ENCODE results near the gene TRIM9. TPM values are rescaled to one million over a fixed set of nuclear protein-coding genes. Genes with fewer than 3 reads are reported as not detected.
A peak's percentile ranks its signal among the peaks of the same experiment; 100 is the strongest.

TRIM9 gene
- total and polyA plus RNA-seq, 2 experiments from 2014 or later = 4.4 to 6.2 TPM

GRCh38 chr14:50961605-50962221 lies 133.2 kb downstream of the TRIM9 start:
- no peak overlapping the region for H3K4me2 ChIP-seq
- no peak for ATAC-seq

More at GRCh38 chr14:50961605-50962221, 133.2 kb downstream of the TRIM9 start:
- no peaks in the 10 kb centered on the region for H3K36me3 ChIP-seq (ENCODE audit: insufficient read depth)
- peaks cover 3% of the 10 kb centered on the region; the same call in 1 of the 2 replicates for H3K9me2 ChIP-seq (ENCODE audit: insufficient read depth)
- H3K4me3 Mint-ChIP-seq = no peak overlapping the region
- no peak for DNase-seq (ENCODE audit: low spot score)
- H3K36me3 Mint-ChIP-seq (ENCODE audit: low read depth) = no peaks in the 10 kb centered on the region
- no peaks in the 10 kb centered on the region for H3K4me1 Mint-ChIP-seq
- H3K79me2 ChIP-seq (replicated peaks; ENCODE audit: insufficient read depth) = no peaks in the 10 kb centered on the region
- no peak overlapping the region for H3K4me3 ChIP-seq
- no peak overlapping the region for H3K27ac Mint-ChIP-seq
- H4K20me1 ChIP-seq (replicated peaks; ENCODE audit: insufficient read depth) = no peaks in the 10 kb centered on the region
- TF ChIP-seq ZNF114 (CRISPR knock-in tag; IDR thresholded peaks at IDR 0.05) (no peak), POLR2AphosphoS5 (IDR thresholded peaks at IDR 0.05; ENCODE audit: low read depth) (no peak), CREB1 (CRISPR knock-in tag; IDR thresholded peaks at IDR 0.05; ENCODE audit: low read depth) (no peak), JUNB (IDR thresholded peaks at IDR 0.05; ENCODE audit: unreplicated experiment) (no peak), REST (IDR thresholded peaks at IDR 0.05; ENCODE audit: unreplicated experiment) (no peak), ZNF331 (CRISPR knock-in tag; IDR thresholded peaks at IDR 0.05; ENCODE audit: low read depth) (no peak), STAT1 (IDR thresholded peaks at IDR 0.05; ENCODE audit: unreplicated experiment) (no peak), NANOG (IDR thresholded peaks at IDR 0.05; ENCODE audit: borderline replicate concordance) (no peak), EZH2 (IDR thresholded peaks at IDR 0.05; ENCODE audit: low read depth, unreplicated experiment) (no peak), CTCF (conservative IDR thresholded peaks at IDR 0.05; ENCODE audit: low read depth in 2 of 2) (no peak), ETS1 (IDR thresholded peaks at IDR 0.05) (no peak), ZNF462 (CRISPR knock-in tag; IDR thresholded peaks at IDR 0.05) (no peak), EZH2phosphoT487 (IDR thresholded peaks at IDR 0.05; ENCODE audit: unreplicated experiment) (no peak)
- 0 out of 3 replicates have a peak, but pooled peaks cover 4% of the 10 kb centered on the region for H3K9me3 Mint-ChIP-seq
- H2AFZ ChIP-seq = peak overlapping the region; percentile 82; the same call in 1 of the 2 replicates
- no peaks in the 10 kb centered on the region for H3K27me3 ChIP-seq (ENCODE audit: insufficient read depth)
- no peaks in the 10 kb centered on the region for H3F3A ChIP-seq (replicated peaks; ENCODE audit: low read depth)
- H3K4me1 ChIP-seq (ENCODE audit: insufficient read depth) = no peaks in the 10 kb centered on the region
- H3K27me3 Mint-ChIP-seq (ENCODE audit: insufficient read depth, low read depth, poor library complexity) = peaks cover 6% of the 10 kb centered on the region
- H3K27ac ChIP-seq (ENCODE audit: low read depth) = no peak overlapping the region
